ENCODE data around the gene MRPL55.

MRPL55 gene

DNA sequence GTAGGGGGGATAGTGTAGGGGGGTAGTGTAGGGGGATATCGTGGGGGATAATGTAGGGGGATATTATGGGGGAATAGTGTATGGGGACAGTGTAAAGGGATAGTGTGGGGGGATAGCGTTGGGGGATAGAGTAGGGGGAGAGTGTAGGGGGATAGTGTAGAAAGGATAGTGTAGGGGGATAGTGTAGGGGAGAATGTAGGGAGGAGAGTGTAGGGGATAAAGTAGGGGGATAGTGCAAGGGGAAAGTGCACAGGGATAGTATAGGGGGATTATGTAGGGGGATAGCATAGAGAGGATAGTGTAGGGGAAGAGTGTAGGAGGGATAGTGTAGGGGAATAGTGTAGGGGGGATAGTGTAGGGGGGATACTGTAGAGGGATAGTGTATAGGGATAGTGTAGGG is 38.9 kb downstream of the MRPL55 start:
- no peak for DNase-seq (ENCODE audit: low spot score)

DNA sequence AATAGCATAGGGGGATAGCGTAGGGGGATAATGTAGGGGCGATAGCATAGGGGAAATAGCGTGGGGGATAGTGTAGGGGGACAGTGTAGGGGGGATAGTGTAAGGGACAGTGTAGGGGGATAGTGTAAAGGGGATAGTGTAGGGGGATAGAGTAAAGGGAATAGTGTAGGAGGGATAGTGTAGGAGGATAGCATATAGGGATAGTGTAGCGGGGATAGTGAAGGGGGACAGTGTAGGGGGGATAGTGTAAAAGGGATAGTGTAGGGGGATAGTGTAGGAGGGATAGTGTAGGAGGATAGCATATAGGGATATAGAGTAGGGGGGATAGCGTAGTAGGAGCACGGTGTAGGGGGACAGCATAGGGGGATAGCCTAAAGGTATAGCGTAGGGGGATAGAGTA is 40.7 kb downstream of the MRPL55 start:
- DNase-seq (ENCODE audit: low spot score) = no peak

DNA sequence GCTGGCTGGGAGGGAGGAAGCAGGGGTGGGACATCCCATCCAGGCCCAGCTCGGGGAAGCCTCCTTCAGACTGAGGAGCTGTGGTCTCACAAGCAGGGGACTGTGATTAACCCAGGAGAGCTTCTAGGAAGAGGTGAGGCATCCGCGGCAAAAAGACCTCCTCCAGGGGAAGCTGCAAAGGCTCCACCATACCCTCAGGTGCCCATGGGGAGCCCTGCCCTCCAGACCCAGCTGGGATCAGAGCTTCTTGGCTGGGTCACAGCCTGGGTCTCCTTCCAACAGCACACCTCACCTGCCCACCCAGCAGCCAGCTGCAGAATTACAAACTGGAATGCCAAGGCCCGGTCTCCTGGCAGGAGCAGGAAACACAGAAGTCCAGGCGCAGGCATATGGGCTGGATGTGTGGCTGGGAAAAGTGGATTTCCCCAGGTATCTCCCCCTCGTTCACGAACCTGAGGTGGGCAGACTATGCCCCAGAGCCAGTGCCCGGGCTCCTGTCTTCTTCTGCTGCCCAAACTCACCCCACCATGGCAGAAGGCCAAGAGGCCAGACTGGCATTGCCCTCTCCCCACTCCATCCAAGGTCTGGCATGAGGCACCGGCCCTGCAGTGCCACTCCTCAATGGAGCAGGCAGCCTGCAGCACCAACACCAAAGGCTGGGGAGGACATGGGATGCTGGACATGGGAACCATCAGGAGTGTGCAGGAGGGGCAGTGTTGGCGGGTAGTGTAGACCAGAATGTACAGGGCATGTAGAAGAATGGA is 42.0 kb downstream of the MRPL55 start:
- no peak for DNase-seq (ENCODE audit: low spot score)

DNA sequence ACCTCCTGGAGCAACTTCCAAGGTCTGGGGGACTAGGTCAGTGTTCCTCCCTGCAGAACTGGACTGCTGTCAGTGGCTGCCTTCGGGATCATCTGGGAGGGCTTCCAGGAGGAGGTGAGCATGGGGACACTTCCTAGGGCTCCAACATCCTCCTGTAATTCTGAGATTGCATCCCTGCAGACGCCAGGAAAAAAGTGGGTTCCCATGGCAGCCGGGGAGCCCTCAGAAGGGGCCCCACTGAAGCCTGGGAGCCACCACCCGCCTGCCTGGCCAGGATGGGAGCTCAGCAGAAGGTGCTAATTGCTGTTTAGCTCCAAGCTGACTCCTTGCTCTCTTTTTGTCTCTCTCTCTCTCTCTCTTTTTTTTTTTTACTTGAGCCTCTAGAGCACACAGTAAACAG is 42.7 kb downstream of the MRPL55 start:
- DNase-seq (ENCODE audit: low spot score) = no peak

DNA sequence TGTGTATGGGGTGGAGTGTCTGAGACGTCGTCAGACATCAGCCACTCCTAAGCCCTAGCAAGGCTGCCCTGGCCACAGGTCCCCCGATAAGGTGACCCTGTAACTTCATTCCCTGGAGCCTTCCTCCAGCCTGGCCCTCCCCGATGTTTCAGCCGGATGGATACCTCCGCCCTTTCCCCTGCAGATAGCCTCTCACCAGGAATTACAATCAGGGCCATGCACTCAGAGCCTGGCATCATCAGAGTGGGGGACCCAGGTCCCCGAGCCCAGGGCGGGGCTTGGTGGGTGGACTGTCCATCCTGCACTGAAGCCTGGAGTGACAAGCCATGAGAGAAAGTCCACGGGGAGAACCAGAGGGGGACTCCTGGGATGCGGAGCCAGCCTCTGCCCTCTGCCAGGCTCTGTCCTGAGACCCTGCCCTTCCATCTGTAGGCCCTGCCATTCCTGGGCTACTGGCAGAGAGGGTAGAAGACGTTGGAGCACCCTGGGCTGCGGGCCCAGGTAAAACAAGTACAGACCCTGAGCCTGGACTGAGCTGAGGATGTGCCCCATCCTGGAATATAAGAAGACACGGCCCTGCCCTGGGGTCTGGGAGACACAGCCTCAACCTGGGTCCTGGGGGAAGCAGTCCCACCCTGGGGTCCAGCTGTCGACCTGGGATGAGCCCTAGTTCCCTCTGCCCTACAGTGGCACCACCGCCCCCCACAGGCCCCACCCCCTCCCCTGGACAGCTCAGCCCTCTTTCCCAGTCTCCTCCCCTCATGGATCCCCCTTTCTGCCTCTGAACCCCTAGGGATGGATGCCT is 43.4 kb downstream of the MRPL55 start:
- no peak for DNase-seq (ENCODE audit: low spot score)

DNA sequence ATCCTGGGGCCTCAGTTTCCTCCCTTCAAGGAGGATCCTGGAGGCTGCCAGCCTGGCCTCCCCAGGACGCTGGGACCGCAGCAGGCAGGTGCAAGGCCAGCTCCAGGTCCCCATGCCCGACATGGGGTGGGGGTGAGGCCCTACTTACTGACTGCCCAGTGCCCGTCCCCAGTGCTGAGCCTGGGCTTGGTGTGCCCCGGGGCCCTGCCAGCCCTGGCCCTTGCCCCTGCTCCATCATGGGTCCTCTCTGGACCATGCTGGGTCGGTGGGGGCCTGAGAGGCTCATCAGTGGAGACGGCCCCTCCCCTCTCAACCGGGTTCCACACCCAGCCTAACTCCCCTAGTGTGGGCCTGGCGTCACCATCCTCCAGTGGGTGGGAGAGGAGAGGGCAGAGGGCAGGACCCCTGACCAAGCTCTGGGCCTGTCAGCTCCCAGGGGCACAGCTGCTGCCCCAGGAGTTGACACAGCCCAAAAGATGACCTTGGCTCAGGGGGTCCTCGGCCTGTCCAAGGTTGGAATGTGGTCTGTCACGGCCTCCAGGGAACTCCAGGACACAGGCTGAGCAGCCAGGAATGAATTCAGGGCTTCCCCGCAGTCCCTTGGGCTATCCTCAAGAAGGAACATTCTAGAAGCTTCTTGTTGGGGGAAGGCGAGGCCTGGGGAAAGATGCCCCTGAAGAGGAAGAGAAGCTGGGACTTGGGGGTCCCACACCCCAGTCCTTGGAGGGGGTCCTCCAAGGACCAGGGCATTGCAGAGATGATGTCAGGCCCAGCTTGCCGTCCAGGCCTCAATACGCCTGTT is 44.2 kb downstream of the MRPL55 start:
- no peak for DNase-seq (ENCODE audit: low spot score)

DNA sequence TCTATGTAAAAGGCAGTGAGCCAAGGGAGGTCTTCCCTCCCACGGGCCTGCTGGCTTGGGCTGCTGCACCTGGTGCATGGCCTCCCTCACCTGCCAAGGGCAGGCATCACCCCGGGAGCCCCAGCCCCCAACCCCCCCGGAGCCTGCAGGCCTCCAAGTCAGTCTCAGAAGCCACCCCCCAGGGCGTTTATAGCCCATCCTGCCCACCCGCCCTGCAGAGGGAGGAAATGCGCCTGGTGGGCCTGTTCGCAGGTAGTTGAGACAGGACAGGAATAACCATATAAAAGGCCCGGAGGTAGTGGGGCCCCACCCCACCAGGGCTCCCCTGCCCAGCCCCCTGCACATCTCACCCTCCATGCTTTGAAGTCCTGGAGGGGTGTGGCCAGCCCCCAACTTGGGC is 44.8 kb downstream of the MRPL55 start:
- no peak for DNase-seq (ENCODE audit: low spot score)

DNA sequence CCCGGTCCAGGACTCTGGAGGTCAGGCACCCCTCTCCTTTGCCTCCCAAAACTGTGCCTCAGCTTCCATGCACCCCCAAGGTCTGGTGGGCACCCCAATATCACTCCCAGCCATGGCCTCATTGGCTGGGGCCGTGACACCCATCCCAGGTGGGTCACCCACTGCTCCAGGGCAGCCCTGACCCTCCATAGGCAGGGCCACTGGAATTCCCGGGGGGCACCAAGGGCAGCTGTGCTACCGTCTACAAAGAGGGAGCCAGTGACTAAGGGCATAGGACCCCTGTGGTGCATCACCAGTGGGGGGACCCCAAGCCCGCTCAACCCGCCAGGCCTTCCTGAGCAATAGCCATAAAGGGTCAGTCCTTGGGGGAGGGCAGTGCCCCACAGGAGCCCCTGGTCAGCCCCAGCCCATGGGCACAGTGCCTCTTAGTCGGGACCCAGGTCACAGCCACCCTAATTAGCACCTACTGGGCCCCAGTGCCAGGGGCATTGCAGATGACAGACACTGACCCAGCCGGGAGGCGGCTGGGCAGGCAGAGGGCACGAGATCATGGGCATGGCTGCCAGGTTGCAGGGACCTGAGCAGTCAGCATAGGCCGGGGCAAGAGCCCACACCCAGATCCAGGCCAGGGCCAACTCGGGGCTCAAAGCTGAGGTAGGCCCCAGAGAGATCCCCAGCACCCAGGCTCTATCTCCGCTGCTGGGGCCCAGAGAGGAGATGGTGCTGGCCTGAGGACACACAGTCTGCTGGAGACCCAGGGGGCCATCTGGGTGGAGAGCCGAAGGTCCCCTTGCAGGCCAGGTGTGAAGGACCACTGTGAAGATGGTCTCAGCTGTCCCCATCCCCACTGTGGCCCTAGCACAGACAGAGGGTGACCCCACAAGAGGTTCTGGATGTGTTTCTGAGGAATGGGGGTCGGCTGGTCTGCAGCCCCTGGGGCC is 45.6 kb downstream of the MRPL55 start:
- DNase-seq (ENCODE audit: low spot score) = no peak

DNA sequence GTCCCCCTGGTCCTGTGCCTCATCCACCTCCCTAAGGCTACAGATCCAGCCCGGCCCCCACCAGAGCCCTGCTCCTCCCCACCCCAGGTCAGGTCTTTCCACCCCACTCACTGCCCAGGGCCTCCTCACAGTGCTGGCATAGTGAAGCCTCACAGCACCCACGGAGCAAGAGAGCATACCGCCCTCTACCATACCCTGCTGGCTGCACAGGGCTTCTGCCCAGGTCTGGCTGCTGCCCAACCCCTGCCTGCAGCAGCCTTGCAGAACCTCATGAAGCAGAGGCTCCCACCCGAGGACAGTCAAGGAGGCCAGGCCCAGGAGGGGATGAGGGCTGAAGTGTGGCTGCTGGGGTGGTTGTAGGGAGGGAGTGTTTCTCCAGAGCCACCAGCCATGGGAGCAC is 46.3 kb downstream of the MRPL55 start:
- no peak for DNase-seq (ENCODE audit: low spot score)

DNA sequence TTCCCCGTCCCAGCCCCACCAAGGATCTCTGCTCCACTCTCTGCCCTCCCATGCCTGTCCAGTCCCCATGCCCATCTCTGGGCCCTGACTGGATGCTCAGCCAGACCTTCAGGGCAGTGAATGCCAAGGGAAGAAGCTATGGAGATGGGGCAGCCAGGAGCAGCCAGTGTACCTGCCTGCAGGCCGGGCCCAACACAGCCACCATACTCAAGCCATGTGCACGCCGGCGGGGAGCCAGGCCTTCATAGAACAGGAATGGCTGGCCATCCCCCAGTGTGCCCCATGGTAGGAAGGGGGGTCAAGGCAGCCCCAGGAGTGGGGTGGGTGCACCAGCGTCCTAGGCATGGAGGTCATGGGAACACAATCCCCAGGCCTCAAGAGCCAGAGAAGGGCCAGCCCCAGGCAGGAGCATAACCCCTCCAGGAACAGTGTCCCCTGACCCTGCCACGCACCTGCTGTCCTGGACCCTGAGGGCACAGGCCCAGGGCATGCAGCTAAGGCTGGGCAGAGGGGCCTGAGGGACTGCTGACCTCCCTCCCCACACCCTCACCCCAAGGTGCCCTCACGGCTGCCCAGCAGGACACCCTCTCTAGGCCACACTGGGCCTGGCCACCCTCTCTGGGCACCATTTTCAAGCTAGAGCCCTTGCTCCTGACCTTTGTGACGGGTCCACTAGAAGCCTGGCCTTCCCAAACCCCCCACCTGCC is 46.9 kb downstream of the MRPL55 start:
- DNase-seq (ENCODE audit: low spot score) = no peak

DNA sequence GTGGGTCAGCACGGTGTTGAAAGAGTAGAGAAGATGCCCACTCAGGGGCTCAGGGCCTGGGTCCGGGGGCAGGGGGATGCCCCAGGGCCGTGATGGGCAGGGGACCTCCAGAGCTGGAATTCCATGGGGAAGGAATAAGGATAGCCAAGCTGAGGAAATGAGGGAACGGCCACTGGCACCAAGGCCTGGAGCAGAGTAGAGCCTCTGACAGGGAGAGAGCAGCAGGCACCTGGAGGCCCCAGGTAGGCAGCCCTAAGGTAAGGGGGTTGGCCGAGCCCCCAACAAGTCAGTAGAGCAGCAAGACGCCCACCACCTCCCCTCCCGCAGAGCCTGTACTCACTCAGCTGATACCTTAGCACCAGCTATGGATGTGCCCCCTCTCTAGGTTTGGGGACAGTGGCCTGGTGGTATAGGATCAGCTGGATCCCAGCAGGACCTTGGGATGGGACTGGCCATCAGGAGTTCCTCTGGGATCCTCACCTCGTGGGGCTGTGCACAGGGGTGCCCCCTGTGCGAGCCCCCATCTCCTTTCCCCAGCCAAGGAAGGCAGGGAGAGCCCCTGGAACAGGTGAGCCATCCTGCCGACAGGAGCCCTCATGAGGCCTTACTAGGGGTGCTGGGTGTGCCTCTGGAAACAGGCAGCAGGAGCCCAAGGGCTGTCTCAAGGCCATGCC is 47.6 kb downstream of the MRPL55 start:
- DNase-seq (ENCODE audit: low spot score) = no peak

DNA sequence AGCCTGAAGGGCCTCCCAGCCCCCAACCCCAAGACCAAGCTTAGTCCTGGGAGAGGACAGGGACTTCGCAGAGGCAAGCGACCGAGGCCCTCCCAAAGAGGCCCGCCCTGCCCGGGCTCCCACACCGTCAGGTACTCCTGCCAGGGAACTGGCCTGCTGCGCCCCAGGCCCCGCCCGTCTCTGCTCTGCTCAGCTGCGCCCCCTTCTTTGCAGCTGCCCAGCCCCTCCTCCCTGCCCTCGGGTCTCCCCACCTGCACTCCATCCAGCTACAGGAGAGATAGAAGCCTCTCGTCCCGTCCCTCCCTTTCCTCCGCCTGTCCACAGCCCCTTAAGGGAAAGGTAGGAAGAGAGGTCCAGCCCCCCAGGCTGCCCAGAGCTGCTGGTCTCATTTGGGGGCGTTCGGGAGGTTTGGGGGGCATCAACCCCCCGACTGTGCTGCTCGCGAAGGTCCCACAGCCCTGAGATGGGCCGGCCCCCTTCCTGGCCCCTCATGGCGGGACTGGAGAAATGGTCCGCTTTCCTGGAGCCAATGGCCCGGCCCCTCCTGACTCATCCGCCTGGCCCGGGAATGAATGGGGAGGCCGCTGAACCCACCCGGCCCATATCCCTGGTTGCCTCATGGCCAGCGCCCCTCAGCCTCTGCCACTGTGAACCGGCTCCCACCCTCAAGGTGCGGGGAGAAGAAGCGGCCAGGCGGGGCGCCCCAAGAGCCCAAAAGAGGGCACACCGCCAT is 48.5 kb downstream of the MRPL55 start:
- no peak for DNase-seq (ENCODE audit: low spot score)

DNA sequence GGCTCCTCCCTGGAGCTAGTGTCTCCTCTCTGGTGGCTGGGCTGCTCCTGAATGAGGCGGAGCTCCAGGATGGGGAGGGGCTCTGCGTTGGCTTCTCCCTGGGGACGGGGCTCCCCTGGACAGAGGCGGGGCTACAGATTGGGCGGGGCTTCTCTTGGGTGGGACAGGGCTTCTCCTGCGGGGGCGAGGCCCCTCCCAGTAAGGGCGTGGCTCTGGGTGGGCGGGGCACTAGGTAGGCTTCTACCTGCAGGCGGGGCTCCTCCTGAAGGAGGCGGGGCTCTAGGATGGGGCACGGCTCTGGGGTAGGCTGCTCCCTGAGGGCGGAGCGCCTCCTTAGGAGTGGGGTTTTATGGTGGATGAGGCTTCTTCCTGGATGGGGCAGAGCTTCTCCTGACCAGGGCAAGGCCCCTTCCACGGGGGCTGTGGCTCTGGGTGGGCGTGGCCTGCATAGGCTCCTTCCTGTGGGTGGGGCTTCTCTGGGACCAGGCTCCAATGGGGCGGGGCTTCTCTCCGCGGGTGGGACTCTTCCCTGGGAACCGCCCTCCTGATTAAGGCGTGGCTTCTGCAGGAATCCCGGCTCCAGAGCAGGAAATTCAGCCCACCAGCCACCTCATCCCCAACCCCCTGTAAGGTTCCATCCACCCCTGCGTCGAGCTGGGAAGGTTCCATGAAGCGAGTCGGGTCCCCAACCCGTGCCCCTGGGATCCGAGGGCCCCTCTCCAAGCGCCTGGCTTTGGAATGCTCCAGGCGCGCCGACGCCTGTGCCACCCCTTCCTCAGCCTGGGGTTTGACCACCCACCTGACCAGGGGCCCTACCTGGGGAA is 49.3 kb downstream of the MRPL55 start:
- DNase-seq (ENCODE audit: low spot score) = no peak

DNA sequence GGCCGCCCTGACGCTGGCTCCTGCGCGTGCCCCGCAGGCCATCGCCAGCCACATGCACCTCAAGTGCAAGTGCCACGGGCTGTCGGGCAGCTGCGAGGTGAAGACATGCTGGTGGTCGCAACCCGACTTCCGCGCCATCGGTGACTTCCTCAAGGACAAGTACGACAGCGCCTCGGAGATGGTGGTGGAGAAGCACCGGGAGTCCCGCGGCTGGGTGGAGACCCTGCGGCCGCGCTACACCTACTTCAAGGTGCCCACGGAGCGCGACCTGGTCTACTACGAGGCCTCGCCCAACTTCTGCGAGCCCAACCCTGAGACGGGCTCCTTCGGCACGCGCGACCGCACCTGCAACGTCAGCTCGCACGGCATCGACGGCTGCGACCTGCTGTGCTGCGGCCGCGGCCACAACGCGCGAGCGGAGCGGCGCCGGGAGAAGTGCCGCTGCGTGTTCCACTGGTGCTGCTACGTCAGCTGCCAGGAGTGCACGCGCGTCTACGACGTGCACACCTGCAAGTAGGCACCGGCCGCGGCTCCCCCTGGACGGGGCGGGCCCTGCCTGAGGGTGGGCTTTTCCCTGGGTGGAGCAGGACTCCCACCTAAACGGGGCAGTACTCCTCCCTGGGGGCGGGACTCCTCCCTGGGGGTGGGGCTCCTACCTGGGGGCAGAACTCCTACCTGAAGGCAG is 50.0 kb downstream of the MRPL55 start:
- DNase-seq (ENCODE audit: low spot score) = no peak

DNA sequence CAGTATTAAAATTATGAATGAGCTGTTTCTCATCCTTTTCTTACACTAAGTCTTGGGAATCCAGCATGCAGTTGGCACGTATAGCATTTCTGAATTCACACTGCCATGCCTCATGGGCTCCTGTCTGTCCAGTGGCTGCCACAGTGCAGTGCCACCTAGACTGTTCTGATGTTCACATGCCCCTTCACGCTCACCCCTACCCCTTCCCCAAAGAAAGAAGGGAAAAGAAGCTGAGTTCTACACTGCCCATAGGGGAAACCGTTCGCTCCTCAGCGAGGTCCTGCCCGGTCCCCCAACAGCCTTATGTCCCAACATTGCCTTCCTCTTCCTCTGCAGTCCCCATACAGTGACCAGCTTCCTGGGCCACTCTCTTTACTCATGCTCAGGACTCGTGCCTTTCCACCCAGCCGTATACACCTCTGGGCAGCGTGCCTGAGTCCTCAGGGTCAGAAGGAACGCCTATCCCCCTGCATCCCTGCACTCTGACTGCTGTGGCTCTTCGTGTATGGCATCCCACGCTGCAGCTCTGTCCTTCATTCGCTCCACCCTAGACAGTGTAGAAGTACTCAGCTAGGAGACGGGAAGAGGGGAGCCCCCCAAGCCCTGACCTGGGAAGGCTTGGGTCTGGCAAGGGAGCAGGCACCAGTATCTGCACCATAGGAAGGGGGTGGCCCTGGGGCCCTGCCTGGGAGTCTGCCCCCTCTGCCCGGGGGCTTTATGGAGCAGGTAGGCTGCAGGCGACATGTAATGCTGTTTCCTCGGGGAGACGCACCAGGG is 50.7 kb downstream of the MRPL55 start:
- no peak for DNase-seq (ENCODE audit: low spot score)
